H9 (cell line): ENCODE measurements around the gene RINT1. TPM values are rescaled to one million over a fixed set of nuclear protein-coding genes. Genes with fewer than 3 reads are reported as not detected.
"Not testable (repeated sequence)": the region's sequence is repeated elsewhere in the genome, so short reads cannot be mapped to it uniquely, and the experiment has no call there.

Experiments used
- DNase-seq: peaks from one replicate; pipeline ENCODE4 v3.0.0-alpha.2; 2017
- H2AFZ ChIP-seq: one replicate; pipeline ENCODE4 v1.6.1; 2013; ENCODE audit warnings: mild to moderate bottlenecking, low read length, control low read depth, moderate library complexity
- H2AK5ac ChIP-seq: 2 replicates; pipeline ENCODE4 v1.6.1; 2013; ENCODE audit warnings: low read length, control low read depth, mixed read lengths; ENCODE audit not compliant: insufficient read length
- H2BK120ac ChIP-seq: one replicate; pipeline ENCODE4 v1.6.1; 2013; ENCODE audit warnings: low read depth, mild to moderate bottlenecking, low read length, control low read depth, inconsistent platforms; ENCODE audit not compliant: poor library complexity, severe bottlenecking
- H2BK12ac ChIP-seq: 2 replicates; pipeline ENCODE4 v1.6.1; 2013; ENCODE audit warnings: low read length, control low read depth, mixed read lengths, low read depth; ENCODE audit not compliant: insufficient read length
- H2BK15ac ChIP-seq: 2 replicates; pipeline ENCODE4 v1.6.1; 2013; ENCODE audit warnings: low read depth, low read length, control low read depth
- H2BK20ac ChIP-seq: one replicate; pipeline ENCODE4 v1.6.1; 2013; ENCODE audit warnings: low read depth, mild to moderate bottlenecking, low read length, control low read depth, inconsistent platforms; ENCODE audit not compliant: poor library complexity, severe bottlenecking
- H2BK5ac ChIP-seq: 2 replicates; pipeline ENCODE4 v1.6.1; 2013; ENCODE audit warnings: low read length, control low read depth, mixed read lengths; ENCODE audit not compliant: insufficient read length
- H3K14ac ChIP-seq: 2 replicates; pipeline ENCODE4 v1.6.1; 2013; ENCODE audit warnings: low read length, control low read depth; ENCODE audit not compliant: insufficient read depth
- H3K18ac ChIP-seq: 2 replicates; pipeline ENCODE4 v1.6.1; 2013; ENCODE audit warnings: low read depth, mild to moderate bottlenecking, mixed read lengths, low read length, control low read depth; ENCODE audit not compliant: insufficient read length
- H3K23ac ChIP-seq: 2 replicates; pipeline ENCODE4 v1.6.1; 2013; ENCODE audit warnings: low read length, control low read depth, mixed read lengths, low read depth; ENCODE audit not compliant: insufficient read length
- H3K23me2 ChIP-seq: 2 replicates; pipeline ENCODE4 v1.6.1; 2013; ENCODE audit warnings: low read depth, mild to moderate bottlenecking, mixed read lengths, low read length, control low read depth; ENCODE audit not compliant: insufficient read length, poor library complexity, severe bottlenecking
- H3K27ac ChIP-seq: 2 replicates; pipeline ENCODE4 v1.5.1; 2013; ENCODE audit warnings: low read length, control low read depth, mixed read lengths, low read depth; ENCODE audit not compliant: insufficient read length
- H3K27me3 ChIP-seq: 2 replicates; pipeline ENCODE4 v1.6.1; 2013; ENCODE audit warnings: low read length, control low read depth, inconsistent platforms; ENCODE audit not compliant: insufficient read depth
- H3K4ac ChIP-seq: 2 replicates; pipeline ENCODE4 v1.6.1; 2013; ENCODE audit warnings: low read depth, mild to moderate bottlenecking, control low read depth, inconsistent platforms, low read length, moderate library complexity
- H3K4me1 ChIP-seq: 2 replicates; pipeline ENCODE4 v1.6.1; 2013; ENCODE audit warnings: low read length, control low read depth, inconsistent platforms; ENCODE audit not compliant: insufficient read depth
- H3K4me2 ChIP-seq: 2 replicates; pipeline ENCODE4 v1.6.1; 2013; ENCODE audit warnings: low read length, control low read depth, mixed read lengths; ENCODE audit not compliant: insufficient read length, insufficient read depth
- H3K56ac ChIP-seq: 2 replicates; pipeline ENCODE4 v1.6.1; 2013; ENCODE audit warnings: low read depth, mild to moderate bottlenecking, mixed read lengths, low read length, control low read depth; ENCODE audit not compliant: insufficient read length
- H3K79me1 ChIP-seq: 2 replicates; pipeline ENCODE4 v1.6.1; 2013; ENCODE audit warnings: low read depth, mild to moderate bottlenecking, moderate library complexity, low read length, control low read depth, inconsistent platforms; ENCODE audit not compliant: insufficient read depth, poor library complexity, severe bottlenecking
- H3K79me2 ChIP-seq: 2 replicates; pipeline ENCODE4 v1.6.1; 2013; ENCODE audit warnings: low read length, control low read depth, inconsistent platforms; ENCODE audit not compliant: insufficient read depth
- H3K9ac ChIP-seq: 2 replicates; pipeline ENCODE4 v1.6.1; 2013; ENCODE audit warnings: low read length, control low read depth, mixed read lengths; ENCODE audit not compliant: insufficient read length; ENCODE audit errors: extremely low read depth
- H3K9me3 ChIP-seq: one replicate; pipeline ENCODE4 v1.6.1; 2013; ENCODE audit warnings: low read depth, low read length, inconsistent platforms; ENCODE audit not compliant: control insufficient read depth
- H3T11ph ChIP-seq: one replicate; pipeline ENCODE4 v1.6.1; 2013; ENCODE audit warnings: mild to moderate bottlenecking, low read length, control low read depth, inconsistent platforms
- H4K20me1 ChIP-seq: one replicate; pipeline ENCODE4 v1.6.1; 2013; ENCODE audit not compliant: control insufficient read depth, insufficient read length, insufficient read depth
- H4K5ac ChIP-seq: 2 replicates; pipeline ENCODE4 v1.6.1; 2013; ENCODE audit warnings: low read depth, mild to moderate bottlenecking, mixed read lengths, low read length, control low read depth; ENCODE audit not compliant: insufficient read length
- H4K8ac ChIP-seq: replicated peaks from 2 replicates; pipeline ENCODE4 v1.6.1; 2013; ENCODE audit warnings: low read length, control low read depth, mixed read lengths, low read depth; ENCODE audit not compliant: insufficient read length
- H4K91ac ChIP-seq: 2 replicates; pipeline ENCODE4 v1.6.1; 2013; ENCODE audit warnings: low read depth, mild to moderate bottlenecking, moderate library complexity, mixed read lengths, low read length, control low read depth; ENCODE audit not compliant: insufficient read length
- H3K27ac Mint-ChIP-seq, 3 experiments: 2 replicates in 2 of 3; 3 replicates in 1 of 3; pipeline ENCODE4 v1.8.0; 2020 to 2021; ENCODE audit warnings: mixed read lengths in 3 of 3, mild to moderate bottlenecking in 1 of 3, moderate library complexity in 1 of 3
- H3K27me3 Mint-ChIP-seq: 2 replicates; pipeline ENCODE4 v1.8.0; 2021; ENCODE audit warnings: low read depth, mild to moderate bottlenecking, moderate library complexity, mixed read lengths
- H3K36me3 Mint-ChIP-seq, 3 experiments: 2 replicates in 2 of 3; 3 replicates in 1 of 3; pipeline ENCODE4 v1.8.0; 2020 to 2021; ENCODE audit warnings: low read depth in 3 of 3, mixed read lengths in 3 of 3; ENCODE audit not compliant: insufficient read depth in 1 of 3
- H3K4me1 Mint-ChIP-seq, 2 experiments: 2 replicates each; pipeline ENCODE4 v1.8.0; 2020; ENCODE audit warnings: mixed read lengths in 2 of 2
- H3K4me3 Mint-ChIP-seq, 2 experiments: 2 replicates in 1 of 2; 3 replicates in 1 of 2; pipeline ENCODE4 v1.8.0; 2020 to 2021; ENCODE audit warnings: mild to moderate bottlenecking in 2 of 2, mixed read lengths in 2 of 2, moderate library complexity in 1 of 2
- H3K9me3 Mint-ChIP-seq, 2 experiments: 2 replicates in 1 of 2; 3 replicates in 1 of 2; pipeline ENCODE4 v1.8.0; 2020; ENCODE audit warnings: mild to moderate bottlenecking in 2 of 2, mixed read lengths in 2 of 2, moderate library complexity in 1 of 2
- WGBS: extraction: QIAGEN DNeasy Blood & Tissue Kit; methylation state at CpG from one replicate; pipeline ENCODE4 v1.1.7; 2013; ENCODE audit warnings: missing lambda C conversion rate, low lambda C conversion rate, mixed read lengths; ENCODE audit not compliant: insufficient read length; ENCODE audit errors: extremely low coverage; 5-methylcytosine and 5-hydroxymethylcytosine counted together
- total RNA-seq: library from RNA; stranded (reverse); gene quantifications from 2 replicates; pipeline ENCODE4 v1.2.1, GENCODE V29; 2021
- TF ChIP-seq, protein P1 (sequence below): fragments of 200-600 bp; sonication (generic); conservative IDR thresholded peaks from 3 replicates; pipeline ENCODE4 v1.8.0; 2021; ENCODE audit warnings: antibody characterized with exemption, mild to moderate bottlenecking

RINT1 gene
- total RNA-seq, 1 experiment from 2014 or later, result 21.5 TPM

GRCh38 chr7:105519353-105519752 lies 12.6 kb upstream of the RINT1 start:
- H2BK15ac ChIP-seq, result no peak overlapping the region
- Mint-ChIP-seq H3K4me3 (peak overlapping the region; percentile 38 to 70; a peak in 4 of 5 replicates), H3K4me1 (peaks cover 11 to 14% of the 10 kb centered on the region in 2 experiments), H3K27me3 (peaks cover 2% of the 10 kb centered on the region; the same call in 1 of the 2 replicates), H3K27ac (peak overlapping the region in 2 of 3 experiments; percentile 53 to 59; a peak in 3 of 7 replicates), H3K9me3 (no peaks in the 10 kb centered on the region; a peak in 1 of 5 replicates), H3K36me3 (peaks cover 26 to 35% (median 34%) of the 10 kb centered on the region in 3 experiments; a peak in 6 of 7 replicates)
- no peak overlapping the region for H3K9ac ChIP-seq
- no peaks in the 10 kb centered on the region for H3K27me3 ChIP-seq
- peaks cover 8% of the 10 kb centered on the region for H3K23me2 ChIP-seq
- H3K27ac ChIP-seq, result no peak overlapping the region
- no peak for DNase-seq
- H3K23ac ChIP-seq, result no peak overlapping the region
- H4K5ac ChIP-seq, result no peak overlapping the region
- H2BK12ac ChIP-seq, result no peak overlapping the region
- no peak overlapping the region for H2BK5ac ChIP-seq
- no peak overlapping the region for H2BK20ac ChIP-seq
- no peaks in the 10 kb centered on the region for H3K9me3 ChIP-seq
- H2BK120ac ChIP-seq, result no peak overlapping the region
- H3K18ac ChIP-seq, result no peak overlapping the region
- H4K8ac ChIP-seq, result no peak overlapping the region
- no CpG with 5 or more reads among the region's 6 CpGs for WGBS
- no peak overlapping the region for H2AK5ac ChIP-seq
- peak overlapping the region; percentile 18 for H3K4me2 ChIP-seq
- no peaks in the 10 kb centered on the region for H4K20me1 ChIP-seq
- H2AFZ ChIP-seq, result no peak overlapping the region
- H4K91ac ChIP-seq, result no peak overlapping the region
- no peak overlapping the region for H3K4ac ChIP-seq
- H3K4me1 ChIP-seq, result no peaks in the 10 kb centered on the region; the same call in 1 of the 2 replicates
- no peak overlapping the region for H3K14ac ChIP-seq
- TF ChIP-seq, protein P1, sequence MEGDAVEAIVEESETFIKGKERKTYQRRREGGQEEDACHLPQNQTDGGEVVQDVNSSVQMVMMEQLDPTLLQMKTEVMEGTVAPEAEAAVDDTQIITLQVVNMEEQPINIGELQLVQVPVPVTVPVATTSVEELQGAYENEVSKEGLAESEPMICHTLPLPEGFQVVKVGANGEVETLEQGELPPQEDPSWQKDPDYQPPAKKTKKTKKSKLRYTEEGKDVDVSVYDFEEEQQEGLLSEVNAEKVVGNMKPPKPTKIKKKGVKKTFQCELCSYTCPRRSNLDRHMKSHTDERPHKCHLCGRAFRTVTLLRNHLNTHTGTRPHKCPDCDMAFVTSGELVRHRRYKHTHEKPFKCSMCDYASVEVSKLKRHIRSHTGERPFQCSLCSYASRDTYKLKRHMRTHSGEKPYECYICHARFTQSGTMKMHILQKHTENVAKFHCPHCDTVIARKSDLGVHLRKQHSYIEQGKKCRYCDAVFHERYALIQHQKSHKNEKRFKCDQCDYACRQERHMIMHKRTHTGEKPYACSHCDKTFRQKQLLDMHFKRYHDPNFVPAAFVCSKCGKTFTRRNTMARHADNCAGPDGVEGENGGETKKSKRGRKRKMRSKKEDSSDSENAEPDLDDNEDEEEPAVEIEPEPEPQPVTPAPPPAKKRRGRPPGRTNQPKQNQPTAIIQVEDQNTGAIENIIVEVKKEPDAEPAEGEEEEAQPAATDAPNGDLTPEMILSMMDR, result no peak
- H3K79me1 ChIP-seq, result no peaks in the 10 kb centered on the region
- no peak overlapping the region for H3K56ac ChIP-seq
- H3K79me2 ChIP-seq, result peaks cover 23% of the 10 kb centered on the region
- no peak overlapping the region for H3T11ph ChIP-seq

DNA sequence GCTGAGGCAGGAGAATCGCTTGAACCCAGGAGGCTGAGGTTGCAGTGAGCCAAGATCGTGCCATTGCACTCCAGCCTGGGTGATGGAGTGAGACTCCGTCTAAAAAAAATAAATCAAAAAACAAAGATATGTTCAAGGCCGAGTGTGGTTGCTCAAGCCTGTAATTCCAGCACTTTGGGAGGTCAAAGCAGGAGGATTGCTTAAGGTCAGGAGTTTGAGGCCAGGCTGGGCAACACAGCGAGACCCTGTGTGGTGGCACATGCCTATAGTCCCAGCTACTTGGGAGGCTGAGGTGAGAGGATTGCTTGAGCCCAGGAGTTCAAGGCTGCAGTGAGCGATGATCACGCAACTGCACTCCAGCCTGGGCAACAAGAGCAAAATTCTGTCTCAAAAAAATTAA lies 11.4 kb upstream of the RINT1 start:
- H4K5ac ChIP-seq, DNase-seq, H4K8ac ChIP-seq, H2BK20ac ChIP-seq, H2BK12ac ChIP-seq, H3K23me2 ChIP-seq, H3K4ac ChIP-seq, H3K18ac ChIP-seq, H3K27ac Mint-ChIP-seq, H2BK5ac ChIP-seq, H2BK120ac ChIP-seq, H3K27me3 Mint-ChIP-seq, H3K27me3 ChIP-seq, H3K56ac ChIP-seq, H3K4me1 ChIP-seq, H2AK5ac ChIP-seq, H3K79me1 ChIP-seq, H3K27ac ChIP-seq, H3K9me3 ChIP-seq, H3K9me3 Mint-ChIP-seq, H3K14ac ChIP-seq, H4K20me1 ChIP-seq, H2BK15ac ChIP-seq, H3K9ac ChIP-seq, H3T11ph ChIP-seq, H4K91ac ChIP-seq, H3K23ac ChIP-seq, H2AFZ ChIP-seq: not testable (repeated sequence)
- Mint-ChIP-seq H3K4me1 (peaks cover 11 to 14% of the 10 kb centered on the region in 2 experiments), H3K4me3 (peak overlapping the region; percentile 74 to 98), H3K36me3 (peaks cover 20 to 29% (median 27%) of the 10 kb centered on the region in 3 experiments; a peak in 6 of 7 replicates)
- peak overlapping the region; percentile 78 for H3K4me2 ChIP-seq
- H3K79me2 ChIP-seq, result peaks cover 21% of the 10 kb centered on the region
- WGBS, result no CpG with 5 or more reads among the region's 7 CpGs
